ENCODE measurements around the gene BAG1.

BAG1 gene

GRCh38 chr9:33264473-33265177 lies at the start of gene BAG1, which contains the start of gene CHMP5:
BAG1 (minus strand) TSS chr9:33264708.
CHMP5 (plus strand) TSS chr9:33265049; CDS start chr9:33265079, 30 bp downstream.
- DNase-seq (ENCODE audit: low spot score) = peak; percentile 100

GRCh38 chr9:33311953-33312352 lies 47.4 kb upstream of the BAG1 start:
- no peak for DNase-seq (ENCODE audit: low spot score)

GRCh38 chr9:33310748-33311147 lies 46.2 kb upstream of the BAG1 start:
- DNase-seq (ENCODE audit: low spot score) = no peak

GRCh38 chr9:33309903-33310302 lies 45.4 kb upstream of the BAG1 start:
- no peak for DNase-seq (ENCODE audit: low spot score)

- no peak for DNase-seq (ENCODE audit: low spot score)
Measured at GRCh38 chr9:33307067-33307466, 42.6 kb upstream of the BAG1 start.

GRCh38 chr9:33306037-33306436 lies 41.5 kb upstream of the BAG1 start:
- no peak for DNase-seq (ENCODE audit: low spot score)

GRCh38 chr9:33304362-33304761 lies 39.9 kb upstream of the BAG1 start:
- no peak for DNase-seq (ENCODE audit: low spot score)

GRCh38 chr9:33300546-33300945 lies 36.0 kb upstream of the BAG1 start:
- DNase-seq (ENCODE audit: low spot score) = no peak

GRCh38 chr9:33297432-33297831 lies 32.9 kb upstream of the BAG1 start:
- no peak for DNase-seq (ENCODE audit: low spot score)

GRCh38 chr9:33295571-33295970 lies 31.1 kb upstream of the BAG1 start:
- no peak for DNase-seq (ENCODE audit: low spot score)

GRCh38 chr9:33294670-33295432 lies 30.3 kb upstream of the BAG1 start:
- no peak for DNase-seq (ENCODE audit: low spot score)

- no peak for DNase-seq (ENCODE audit: low spot score)
Measured at GRCh38 chr9:33293782-33294181, 29.3 kb upstream of the BAG1 start.

GRCh38 chr9:33291901-33292300 lies 27.4 kb upstream of the BAG1 start:
- DNase-seq (ENCODE audit: low spot score) = no peak

- no peak for DNase-seq (ENCODE audit: low spot score)
Measured at GRCh38 chr9:33291031-33291397, 26.5 kb upstream of the BAG1 start.

- peak; percentile 98 for DNase-seq (ENCODE audit: low spot score)
Measured at GRCh38 chr9:33290247-33291030, 25.9 kb upstream of the BAG1 start, which contains the start of gene NFX1. NFX1 (plus strand) TSS chr9:33290516; CDS start chr9:33290573, 57 bp downstream.

- DNase-seq (ENCODE audit: low spot score) = no peak
Measured at GRCh38 chr9:33289936-33290246, 25.4 kb upstream of the BAG1 start.

GRCh38 chr9:33289496-33289895 lies 25.0 kb upstream of the BAG1 start:
- peak; percentile 65 for DNase-seq (ENCODE audit: low spot score)

GRCh38 chr9:33288828-33289483 lies 24.4 kb upstream of the BAG1 start:
- DNase-seq (ENCODE audit: low spot score) = no peak

- DNase-seq (ENCODE audit: low spot score) = no peak
Measured at GRCh38 chr9:33288235-33288634, 23.7 kb upstream of the BAG1 start.

GRCh38 chr9:33287087-33287490 lies 22.6 kb upstream of the BAG1 start:
- no peak for DNase-seq (ENCODE audit: low spot score)

- no peak for DNase-seq (ENCODE audit: low spot score)
Measured at GRCh38 chr9:33285502-33285901, 21.0 kb upstream of the BAG1 start.

GRCh38 chr9:33277484-33277883 lies 13.0 kb upstream of the BAG1 start:
- no peak for DNase-seq (ENCODE audit: low spot score)

Data from left forelimb (tissue), 1 donor.